ENCODE data around the gene TMEM69.
"Not testable (repeated sequence)": the region's sequence is repeated elsewhere in the genome, so short reads cannot be mapped to it uniquely, and the experiment has no call there.

TMEM69 gene

GRCh38 chr1:45687754-45688740 lies at the start of gene TMEM69:
Gene TMEM69, plus strand, starts transcription at chr1:45688181. Its CDS starts 2,888 bp downstream, at chr1:45691069.
- DNase-seq, result peak; percentile 91

- DNase-seq, result no peak
Observed at GRCh38 chr1:45640293-45640692, 47.7 kb upstream of the TMEM69 start.

- DNase-seq, result no peak
Observed at GRCh38 chr1:45643321-45643720, 44.7 kb upstream of the TMEM69 start.

GRCh38 chr1:45643978-45644377 lies 44.0 kb upstream of the TMEM69 start:
- DNase-seq, result no peak

- no peak for DNase-seq
Observed at GRCh38 chr1:45644661-45645060, 43.3 kb upstream of the TMEM69 start.

GRCh38 chr1:45647248-45648021 lies 40.5 kb upstream of the TMEM69 start:
- DNase-seq, result no peak

- no peak for DNase-seq
Observed at GRCh38 chr1:45654540-45655280, 33.3 kb upstream of the TMEM69 start.

GRCh38 chr1:45656573-45657226 lies 31.3 kb upstream of the TMEM69 start:
- no peak for DNase-seq

- DNase-seq, result no peak
Observed at GRCh38 chr1:45658171-45658570, 29.8 kb upstream of the TMEM69 start.

- DNase-seq, result no peak
Observed at GRCh38 chr1:45659222-45659621, 28.8 kb upstream of the TMEM69 start.

GRCh38 chr1:45660336-45660735 lies 27.6 kb upstream of the TMEM69 start:
- DNase-seq, result no peak

- DNase-seq, result no peak
Observed at GRCh38 chr1:45666836-45667235, 21.1 kb upstream of the TMEM69 start.

GRCh38 chr1:45667321-45668111 lies 20.5 kb upstream of the TMEM69 start:
- no peak for DNase-seq

- no peak for DNase-seq
Observed at GRCh38 chr1:45668526-45668925, 19.5 kb upstream of the TMEM69 start.

- no peak for DNase-seq
Observed at GRCh38 chr1:45669379-45669778, 18.6 kb upstream of the TMEM69 start.

GRCh38 chr1:45669859-45670655 lies 17.9 kb upstream of the TMEM69 start:
- DNase-seq, result no peak

- no peak for DNase-seq
Observed at GRCh38 chr1:45673956-45674355, 14.0 kb upstream of the TMEM69 start.

GRCh38 chr1:45674478-45674877 lies 13.5 kb upstream of the TMEM69 start:
- DNase-seq, result no peak

GRCh38 chr1:45676553-45676952 lies 11.4 kb upstream of the TMEM69 start:
- not testable (repeated sequence) for DNase-seq

GRCh38 chr1:45677751-45678245 lies 10.2 kb upstream of the TMEM69 start:
- DNase-seq, result no peak

GRCh38 chr1:45678489-45678888 lies 9.5 kb upstream of the TMEM69 start:
- no peak for DNase-seq
